Hematopoietic multipotent progenitor cell treated with erythropoietin and hydrocortisone succinate and interleukin-3 and kit ligand, for 15 days (in vitro differentiated cells): Measurements from ENCODE around the gene ROBO1.

ENCODE experiments used
- DNase-seq: peaks from one replicate; pipeline ENCODE4 v3.0.0-alpha.2; 2015; ENCODE audit warnings: low spot score

The ROBO1 gene

GRCh38 chr3:78621061-78621716 lies 1146.6 kb downstream of the ROBO1 start:
- no peak for DNase-seq

- DNase-seq, result no peak
These were observed 1153.3 kb downstream of the ROBO1 start for GRCh38 chr3:78614486-78614885.

DNA sequence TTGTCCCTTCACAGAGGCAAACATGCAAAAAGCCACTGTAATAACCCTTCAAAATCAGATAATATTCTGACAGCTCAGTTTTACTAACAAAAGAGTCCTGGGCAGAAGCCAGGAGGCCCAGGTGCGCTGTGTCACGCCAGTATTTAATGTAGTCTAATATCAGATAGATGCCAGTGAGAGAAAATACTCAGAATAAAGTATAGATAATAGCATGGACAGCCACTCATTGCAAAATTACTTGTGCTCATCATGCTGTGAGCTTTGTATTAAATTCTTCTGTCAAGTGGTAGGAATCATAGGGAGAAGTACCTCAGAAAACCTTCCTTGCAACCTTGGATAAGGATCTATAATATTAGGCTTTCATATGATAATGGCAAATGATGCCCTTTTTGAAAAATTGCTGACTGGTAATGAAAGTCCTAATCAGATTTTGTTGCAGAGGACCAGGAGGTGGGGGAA lies 1154.3 kb downstream of the ROBO1 start:
- DNase-seq, result no peak

GRCh38 chr3:78611278-78611677 lies 1156.5 kb downstream of the ROBO1 start:
- DNase-seq, result no peak

DNA sequence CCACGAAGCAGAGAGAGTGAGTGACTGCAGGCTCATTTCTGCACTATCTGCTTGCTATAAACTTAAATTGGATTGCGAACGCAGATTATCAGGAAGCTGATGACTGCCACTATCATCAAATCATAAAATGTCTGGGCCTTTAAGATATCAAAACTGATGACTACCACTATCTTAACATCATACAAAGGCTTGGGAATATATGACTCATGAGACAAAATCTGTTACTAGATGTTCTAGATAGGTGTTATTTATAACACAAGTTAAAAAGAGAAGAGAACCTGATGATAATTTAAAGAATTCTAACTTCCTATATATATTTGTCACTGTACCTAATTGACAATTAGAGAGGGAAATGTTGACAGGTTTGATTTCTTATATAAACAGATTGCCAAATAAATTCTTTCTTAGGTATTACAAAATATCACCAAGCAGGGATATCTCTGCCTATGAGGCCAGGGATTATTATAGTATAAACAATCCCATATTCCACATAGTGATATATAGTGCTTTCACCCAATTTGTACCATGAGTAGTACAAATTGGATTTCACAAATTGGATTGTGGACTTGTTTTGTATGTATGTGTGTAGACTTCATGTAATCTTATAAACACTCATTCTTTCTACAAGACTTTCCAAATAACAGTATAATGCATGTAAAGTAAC lies 1157.2 kb downstream of the ROBO1 start:
- no peak for DNase-seq

GRCh38 chr3:78606756-78607155 lies 1161.0 kb downstream of the ROBO1 start:
- DNase-seq, result no peak

GRCh38 chr3:78605178-78605577 lies 1162.6 kb downstream of the ROBO1 start:
- no peak for DNase-seq

DNA sequence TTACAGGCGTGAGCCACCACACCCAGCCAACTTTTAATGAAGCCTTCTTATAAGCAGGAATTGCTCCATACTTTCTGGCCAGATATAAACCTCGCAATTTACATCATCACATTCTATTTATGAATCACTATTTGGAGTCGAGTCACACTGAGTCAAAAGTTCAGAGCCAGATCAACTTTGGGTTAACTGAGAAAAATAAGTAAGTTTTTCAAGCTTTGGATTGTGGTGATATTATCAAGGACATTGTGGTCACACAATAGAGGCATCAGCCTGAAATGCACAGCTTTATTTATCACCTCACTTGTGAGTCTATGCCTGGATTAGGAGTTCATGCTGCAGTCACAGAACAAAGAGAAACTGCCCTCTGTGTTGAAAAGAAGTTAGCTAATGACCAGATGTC lies 1163.5 kb downstream of the ROBO1 start:
- no peak for DNase-seq

- DNase-seq, result no peak
These were observed 1166.5 kb downstream of the ROBO1 start for GRCh38 chr3:78601249-78601648.

DNA sequence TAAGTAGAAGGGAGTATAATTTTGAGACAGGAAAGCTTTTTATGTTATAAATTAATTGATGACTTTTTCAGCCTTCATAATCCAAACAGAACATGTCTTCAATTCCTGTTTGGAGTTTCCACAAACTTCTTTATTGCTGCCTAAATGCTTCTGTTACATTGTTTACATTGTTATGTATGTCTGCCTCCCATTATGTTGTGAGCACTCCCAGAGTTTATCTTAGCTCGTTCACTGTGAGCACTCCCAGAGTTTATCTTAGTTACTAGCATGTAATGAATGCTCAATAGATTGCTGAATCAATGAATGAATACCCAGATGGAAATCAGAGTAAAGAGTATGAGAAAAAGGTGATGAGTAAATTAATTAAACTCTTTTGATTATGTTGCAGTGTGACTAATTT lies 1178.0 kb downstream of the ROBO1 start:
- no peak for DNase-seq

DNA sequence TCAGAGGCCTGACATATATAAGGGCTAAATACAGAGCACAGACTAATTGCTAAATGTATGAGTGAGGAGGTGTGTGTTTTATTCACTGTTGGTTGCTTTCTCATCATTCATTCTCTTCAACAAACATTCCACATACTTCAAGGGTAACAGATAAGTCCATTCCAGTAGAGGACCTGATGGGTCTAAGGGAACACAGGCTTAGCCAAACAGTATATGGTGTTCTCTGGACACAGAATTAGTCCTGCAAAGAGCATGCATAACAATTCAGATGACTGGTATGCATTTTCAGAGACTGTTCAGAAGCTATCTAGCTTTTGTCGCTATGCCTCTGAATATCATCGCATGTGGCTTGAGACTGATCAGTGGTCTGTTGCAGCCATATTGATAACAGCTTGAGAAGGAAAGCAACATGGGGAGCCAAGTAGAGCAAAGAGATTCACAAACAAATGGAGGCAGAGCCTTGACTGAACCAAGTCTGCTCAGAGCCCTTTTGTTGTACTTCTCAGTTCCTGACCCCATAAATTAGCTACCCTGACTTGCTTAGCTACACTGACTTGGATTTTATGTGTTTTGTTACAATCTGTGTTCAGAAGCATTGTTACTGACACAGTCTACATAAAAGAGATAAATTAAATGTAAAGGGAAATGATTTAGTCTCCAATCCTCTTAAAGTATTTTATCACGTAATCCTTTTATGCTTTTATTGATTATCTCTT lies 1178.7 kb downstream of the ROBO1 start:
- no peak for DNase-seq

GRCh38 chr3:78580681-78581080 lies 1187.1 kb downstream of the ROBO1 start:
- no peak for DNase-seq

DNA sequence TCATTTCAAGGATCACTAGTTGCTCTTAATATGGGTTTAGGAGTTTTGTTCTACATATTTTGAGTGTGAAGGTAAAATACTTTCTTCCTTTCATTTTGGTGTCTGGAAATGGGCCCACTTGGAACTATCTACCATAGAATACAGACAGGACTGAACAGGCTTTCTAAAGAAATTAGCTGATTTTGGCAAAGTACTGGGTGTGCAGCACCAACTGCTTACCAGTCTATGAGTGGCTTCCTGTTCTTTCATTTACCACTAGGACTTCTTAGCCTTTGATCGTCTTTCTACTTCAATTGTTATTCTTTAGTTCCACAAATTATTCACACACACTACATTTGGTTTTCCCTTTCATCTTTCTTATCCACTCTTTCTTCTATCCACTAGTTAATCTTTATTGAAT lies 1196.3 kb downstream of the ROBO1 start:
- DNase-seq, result no peak

DNA sequence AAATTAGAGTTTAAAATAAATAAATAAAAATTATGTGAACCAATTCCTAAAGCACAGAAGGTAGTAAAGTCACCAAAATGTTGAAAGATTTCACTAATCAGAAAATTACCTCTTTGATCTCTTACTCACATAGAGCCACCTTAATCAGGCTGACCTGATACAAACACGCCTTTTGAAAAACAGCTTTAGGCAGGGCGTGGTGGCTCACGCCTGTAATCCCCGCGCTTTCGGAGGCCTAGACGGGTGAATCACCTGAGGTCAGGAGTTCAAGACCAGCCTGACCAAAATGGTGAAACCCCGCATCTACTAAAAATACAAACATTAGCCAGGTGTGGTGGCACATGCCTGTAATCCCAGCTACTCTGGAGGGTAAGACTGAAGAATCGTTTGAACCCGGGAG lies 1197.3 kb downstream of the ROBO1 start:
- DNase-seq, result no peak

- no peak for DNase-seq
These were observed 1198.0 kb downstream of the ROBO1 start for GRCh38 chr3:78569804-78570203.

- no peak for DNase-seq
These were observed 1202.1 kb downstream of the ROBO1 start for GRCh38 chr3:78565712-78566111.

DNA sequence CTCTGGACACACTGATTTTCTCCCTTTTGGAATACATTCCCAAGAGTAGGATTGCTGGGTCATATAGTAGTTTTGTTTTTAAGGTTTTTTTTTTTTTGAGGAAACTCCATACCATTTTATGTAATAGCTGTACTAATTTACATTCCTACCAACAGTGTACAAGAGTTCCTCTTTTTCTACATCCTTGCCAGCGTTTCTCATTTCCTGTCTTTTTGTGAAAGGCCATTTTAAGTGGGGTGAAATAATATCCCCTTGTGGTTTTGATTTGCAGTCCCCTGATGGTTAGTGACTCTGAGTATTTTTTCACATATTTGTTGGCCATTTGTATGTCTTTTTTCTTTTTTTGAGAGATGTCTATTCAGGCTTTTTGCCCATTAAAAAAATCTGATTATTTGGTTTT lies 1205.5 kb downstream of the ROBO1 start:
- DNase-seq, result no peak
